ENCODE results near the gene EVA1B.
A peak's percentile ranks its signal among the peaks of the same experiment; 100 is the strongest.

Gene EVA1B

GRCh38 chr1:36322786-36323635 lies 434 bp downstream of the EVA1B start:
- TF ChIP-seq EZH2 (IDR thresholded peaks at IDR 0.05; ENCODE audit: borderline replicate concordance, low read depth, low read length, severe bottlenecking) = no peak
- no peak for TF ChIP-seq CTCF (IDR thresholded peaks at IDR 0.05; ENCODE audit: borderline replicate concordance, extremely low read depth, low read length, poor library complexity, severe bottlenecking)
- DNase-seq (peak; percentile 27), ATAC-seq (ENCODE audit: insufficient read depth, low read depth) (peak; percentile 55)
- Histone ChIP-seq H3K79me2 (ENCODE audit: insufficient read depth, low read length) (no peaks in the 10 kb centered on the region), H3K4me3 (ENCODE audit: low read depth in 1 of 2, low read length in 2 of 2) (peak overlapping the region; percentile 24 to 53; a peak in 3 of 4 replicates), H3K27me3 (ENCODE audit: insufficient read depth, low read length, poor library complexity) (no peaks in the 10 kb centered on the region), H4K20me1 (ENCODE audit: insufficient read depth, low read length) (0 out of 2 replicates have a peak, but pooled peaks cover 2% of the 10 kb centered on the region), H3K36me3 (ENCODE audit: insufficient read depth, low read length) (no peaks in the 10 kb centered on the region), H2AFZ (ENCODE audit: low read depth, low read length) (peak overlapping the region; percentile 71; the same call in 1 of the 2 replicates), H3K27ac (ENCODE audit: low read length) (no peak overlapping the region), H3K9me3 (ENCODE audit: insufficient read depth, low read length, severe bottlenecking) (no peaks in the 10 kb centered on the region), H3K9ac (ENCODE audit: low read depth, low read length) (peak overlapping the region; percentile 60), H3K4me1 (ENCODE audit: insufficient read depth, low read length) (peaks cover 16% of the 10 kb centered on the region), H3K4me2 (ENCODE audit: insufficient read depth, low read length) (peak overlapping the region; percentile 68)

- Histone ChIP-seq H4K20me1 (ENCODE audit: insufficient read depth, low read length) (0 out of 2 replicates have a peak, but pooled peaks cover 2% of the 10 kb centered on the region), H3K36me3 (ENCODE audit: insufficient read depth, low read length) (no peaks in the 10 kb centered on the region), H3K9ac (ENCODE audit: low read depth, low read length) (no peak overlapping the region), H3K4me3 (ENCODE audit: low read depth in 1 of 2, low read length in 2 of 2) (no peak overlapping the region), H2AFZ (ENCODE audit: low read depth, low read length) (no peak overlapping the region), H3K4me2 (ENCODE audit: insufficient read depth, low read length) (peak overlapping the region; percentile 68; the same call in 1 of the 2 replicates), H3K4me1 (ENCODE audit: insufficient read depth, low read length) (peaks cover 16% of the 10 kb centered on the region), H3K9me3 (ENCODE audit: insufficient read depth, low read length, severe bottlenecking) (no peaks in the 10 kb centered on the region), H3K27ac (ENCODE audit: low read length) (no peak overlapping the region), H3K79me2 (ENCODE audit: insufficient read depth, low read length) (no peaks in the 10 kb centered on the region), H3K27me3 (ENCODE audit: insufficient read depth, low read length, poor library complexity) (no peaks in the 10 kb centered on the region)
- DNase-seq (no peak), ATAC-seq (ENCODE audit: insufficient read depth, low read depth) (no peak)
- TF ChIP-seq CTCF (IDR thresholded peaks at IDR 0.05; ENCODE audit: borderline replicate concordance, extremely low read depth, low read length, poor library complexity, severe bottlenecking) = no peak
- no peak for TF ChIP-seq EZH2 (IDR thresholded peaks at IDR 0.05; ENCODE audit: borderline replicate concordance, low read depth, low read length, severe bottlenecking)
These were observed 1.2 kb downstream of the EVA1B start for GRCh38 chr1:36322041-36322785.

- H3K27ac ChIP-seq (ENCODE audit: low read length) = no peak overlapping the region
- no peaks in the 10 kb centered on the region for H3K9me3 ChIP-seq (ENCODE audit: insufficient read depth, low read length, severe bottlenecking)
- no peaks in the 10 kb centered on the region for H3K36me3 ChIP-seq (ENCODE audit: insufficient read depth, low read length)
- H3K4me1 ChIP-seq (ENCODE audit: insufficient read depth, low read length) = peaks cover 16% of the 10 kb centered on the region
- H3K4me3 ChIP-seq (ENCODE audit: low read depth in 1 of 2, low read length in 2 of 2) = no peak overlapping the region
- H2AFZ ChIP-seq (ENCODE audit: low read depth, low read length) = no peak overlapping the region
- H3K79me2 ChIP-seq (ENCODE audit: insufficient read depth, low read length) = no peaks in the 10 kb centered on the region
- no peak overlapping the region for H3K4me2 ChIP-seq (ENCODE audit: insufficient read depth, low read length)
- DNase-seq = no peak
- no peak overlapping the region for H3K9ac ChIP-seq (ENCODE audit: low read depth, low read length)
- 0 out of 2 replicates have a peak, but pooled peaks cover 2% of the 10 kb centered on the region for H4K20me1 ChIP-seq (ENCODE audit: insufficient read depth, low read length)
- no peak for ATAC-seq (ENCODE audit: insufficient read depth, low read depth)
- TF ChIP-seq CTCF (IDR thresholded peaks at IDR 0.05; ENCODE audit: borderline replicate concordance, extremely low read depth, low read length, poor library complexity, severe bottlenecking) (no peak), EZH2 (IDR thresholded peaks at IDR 0.05; ENCODE audit: borderline replicate concordance, low read depth, low read length, severe bottlenecking) (no peak)
- H3K27me3 ChIP-seq (ENCODE audit: insufficient read depth, low read length, poor library complexity) = no peaks in the 10 kb centered on the region
These were observed 2.1 kb downstream of the EVA1B start for GRCh38 chr1:36321119-36321951.

All from DND-41 (cell line).